H9 (cell line): ENCODE data around the gene MAST1. TPM values are rescaled to one million over a fixed set of nuclear protein-coding genes. Genes with fewer than 3 reads are reported as not detected.

ENCODE experiments used
- DNase-seq: peaks from one replicate; pipeline ENCODE4 v3.0.0-alpha.2; 2017
- H2AFZ ChIP-seq: one replicate; pipeline ENCODE4 v1.6.1; 2013; ENCODE audit warnings: mild to moderate bottlenecking, low read length, control low read depth, moderate library complexity
- H2AK5ac ChIP-seq: 2 replicates; pipeline ENCODE4 v1.6.1; 2013; ENCODE audit warnings: low read length, control low read depth, mixed read lengths; ENCODE audit not compliant: insufficient read length
- H2BK120ac ChIP-seq: one replicate; pipeline ENCODE4 v1.6.1; 2013; ENCODE audit warnings: low read depth, mild to moderate bottlenecking, low read length, control low read depth, inconsistent platforms; ENCODE audit not compliant: poor library complexity, severe bottlenecking
- H2BK12ac ChIP-seq: 2 replicates; pipeline ENCODE4 v1.6.1; 2013; ENCODE audit warnings: low read length, control low read depth, mixed read lengths, low read depth; ENCODE audit not compliant: insufficient read length
- H2BK15ac ChIP-seq: 2 replicates; pipeline ENCODE4 v1.6.1; 2013; ENCODE audit warnings: low read depth, low read length, control low read depth
- H2BK20ac ChIP-seq: one replicate; pipeline ENCODE4 v1.6.1; 2013; ENCODE audit warnings: low read depth, mild to moderate bottlenecking, low read length, control low read depth, inconsistent platforms; ENCODE audit not compliant: poor library complexity, severe bottlenecking
- H2BK5ac ChIP-seq: 2 replicates; pipeline ENCODE4 v1.6.1; 2013; ENCODE audit warnings: low read length, control low read depth, mixed read lengths; ENCODE audit not compliant: insufficient read length
- H3K14ac ChIP-seq: 2 replicates; pipeline ENCODE4 v1.6.1; 2013; ENCODE audit warnings: low read length, control low read depth; ENCODE audit not compliant: insufficient read depth
- H3K18ac ChIP-seq: 2 replicates; pipeline ENCODE4 v1.6.1; 2013; ENCODE audit warnings: low read depth, mild to moderate bottlenecking, mixed read lengths, low read length, control low read depth; ENCODE audit not compliant: insufficient read length
- H3K23ac ChIP-seq: 2 replicates; pipeline ENCODE4 v1.6.1; 2013; ENCODE audit warnings: low read length, control low read depth, mixed read lengths, low read depth; ENCODE audit not compliant: insufficient read length
- H3K23me2 ChIP-seq: 2 replicates; pipeline ENCODE4 v1.6.1; 2013; ENCODE audit warnings: low read depth, mild to moderate bottlenecking, mixed read lengths, low read length, control low read depth; ENCODE audit not compliant: insufficient read length, poor library complexity, severe bottlenecking
- H3K27ac ChIP-seq: 2 replicates; pipeline ENCODE4 v1.5.1; 2013; ENCODE audit warnings: low read length, control low read depth, mixed read lengths, low read depth; ENCODE audit not compliant: insufficient read length
- H3K27me3 ChIP-seq: 2 replicates; pipeline ENCODE4 v1.6.1; 2013; ENCODE audit warnings: low read length, control low read depth, inconsistent platforms; ENCODE audit not compliant: insufficient read depth
- H3K4ac ChIP-seq: 2 replicates; pipeline ENCODE4 v1.6.1; 2013; ENCODE audit warnings: low read depth, mild to moderate bottlenecking, control low read depth, inconsistent platforms, low read length, moderate library complexity
- H3K4me1 ChIP-seq: 2 replicates; pipeline ENCODE4 v1.6.1; 2013; ENCODE audit warnings: low read length, control low read depth, inconsistent platforms; ENCODE audit not compliant: insufficient read depth
- H3K4me2 ChIP-seq: 2 replicates; pipeline ENCODE4 v1.6.1; 2013; ENCODE audit warnings: low read length, control low read depth, mixed read lengths; ENCODE audit not compliant: insufficient read length, insufficient read depth
- H3K56ac ChIP-seq: 2 replicates; pipeline ENCODE4 v1.6.1; 2013; ENCODE audit warnings: low read depth, mild to moderate bottlenecking, mixed read lengths, low read length, control low read depth; ENCODE audit not compliant: insufficient read length
- H3K79me1 ChIP-seq: 2 replicates; pipeline ENCODE4 v1.6.1; 2013; ENCODE audit warnings: low read depth, mild to moderate bottlenecking, moderate library complexity, low read length, control low read depth, inconsistent platforms; ENCODE audit not compliant: insufficient read depth, poor library complexity, severe bottlenecking
- H3K79me2 ChIP-seq: 2 replicates; pipeline ENCODE4 v1.6.1; 2013; ENCODE audit warnings: low read length, control low read depth, inconsistent platforms; ENCODE audit not compliant: insufficient read depth
- H3K9ac ChIP-seq: 2 replicates; pipeline ENCODE4 v1.6.1; 2013; ENCODE audit warnings: low read length, control low read depth, mixed read lengths; ENCODE audit not compliant: insufficient read length; ENCODE audit errors: extremely low read depth
- H3K9me3 ChIP-seq: one replicate; pipeline ENCODE4 v1.6.1; 2013; ENCODE audit warnings: low read depth, low read length, inconsistent platforms; ENCODE audit not compliant: control insufficient read depth
- H3T11ph ChIP-seq: one replicate; pipeline ENCODE4 v1.6.1; 2013; ENCODE audit warnings: mild to moderate bottlenecking, low read length, control low read depth, inconsistent platforms
- H4K20me1 ChIP-seq: one replicate; pipeline ENCODE4 v1.6.1; 2013; ENCODE audit not compliant: control insufficient read depth, insufficient read length, insufficient read depth
- H4K5ac ChIP-seq: 2 replicates; pipeline ENCODE4 v1.6.1; 2013; ENCODE audit warnings: low read depth, mild to moderate bottlenecking, mixed read lengths, low read length, control low read depth; ENCODE audit not compliant: insufficient read length
- H4K8ac ChIP-seq: replicated peaks from 2 replicates; pipeline ENCODE4 v1.6.1; 2013; ENCODE audit warnings: low read length, control low read depth, mixed read lengths, low read depth; ENCODE audit not compliant: insufficient read length
- H4K91ac ChIP-seq: 2 replicates; pipeline ENCODE4 v1.6.1; 2013; ENCODE audit warnings: low read depth, mild to moderate bottlenecking, moderate library complexity, mixed read lengths, low read length, control low read depth; ENCODE audit not compliant: insufficient read length
- H3K27ac Mint-ChIP-seq, 3 experiments: 2 replicates in 2 of 3; 3 replicates in 1 of 3; pipeline ENCODE4 v1.8.0; 2020 to 2021; ENCODE audit warnings: mixed read lengths in 3 of 3, mild to moderate bottlenecking in 1 of 3, moderate library complexity in 1 of 3
- H3K27me3 Mint-ChIP-seq: 2 replicates; pipeline ENCODE4 v1.8.0; 2021; ENCODE audit warnings: low read depth, mild to moderate bottlenecking, moderate library complexity, mixed read lengths
- H3K36me3 Mint-ChIP-seq, 3 experiments: 2 replicates in 2 of 3; 3 replicates in 1 of 3; pipeline ENCODE4 v1.8.0; 2020 to 2021; ENCODE audit warnings: low read depth in 3 of 3, mixed read lengths in 3 of 3; ENCODE audit not compliant: insufficient read depth in 1 of 3
- H3K4me1 Mint-ChIP-seq, 2 experiments: 2 replicates each; pipeline ENCODE4 v1.8.0; 2020; ENCODE audit warnings: mixed read lengths in 2 of 2
- H3K4me3 Mint-ChIP-seq, 2 experiments: 2 replicates in 1 of 2; 3 replicates in 1 of 2; pipeline ENCODE4 v1.8.0; 2020 to 2021; ENCODE audit warnings: mild to moderate bottlenecking in 2 of 2, mixed read lengths in 2 of 2, moderate library complexity in 1 of 2
- H3K9me3 Mint-ChIP-seq, 2 experiments: 2 replicates in 1 of 2; 3 replicates in 1 of 2; pipeline ENCODE4 v1.8.0; 2020; ENCODE audit warnings: mild to moderate bottlenecking in 2 of 2, mixed read lengths in 2 of 2, moderate library complexity in 1 of 2
- WGBS: extraction: QIAGEN DNeasy Blood & Tissue Kit; methylation state at CpG from one replicate; pipeline ENCODE4 v1.1.7; 2013; ENCODE audit warnings: missing lambda C conversion rate, low lambda C conversion rate, mixed read lengths; ENCODE audit not compliant: insufficient read length; ENCODE audit errors: extremely low coverage; 5-methylcytosine and 5-hydroxymethylcytosine counted together
- total RNA-seq: library from RNA; stranded (reverse); gene quantifications from 2 replicates; pipeline ENCODE4 v1.2.1, GENCODE V29; 2021
- TF ChIP-seq, protein P1 (sequence below): fragments of 200-600 bp; sonication (generic); conservative IDR thresholded peaks from 3 replicates; pipeline ENCODE4 v1.8.0; 2021; ENCODE audit warnings: antibody characterized with exemption, mild to moderate bottlenecking

MAST1 gene
- total RNA-seq, 1 experiment from 2014 or later: 15.1 TPM

DNA sequence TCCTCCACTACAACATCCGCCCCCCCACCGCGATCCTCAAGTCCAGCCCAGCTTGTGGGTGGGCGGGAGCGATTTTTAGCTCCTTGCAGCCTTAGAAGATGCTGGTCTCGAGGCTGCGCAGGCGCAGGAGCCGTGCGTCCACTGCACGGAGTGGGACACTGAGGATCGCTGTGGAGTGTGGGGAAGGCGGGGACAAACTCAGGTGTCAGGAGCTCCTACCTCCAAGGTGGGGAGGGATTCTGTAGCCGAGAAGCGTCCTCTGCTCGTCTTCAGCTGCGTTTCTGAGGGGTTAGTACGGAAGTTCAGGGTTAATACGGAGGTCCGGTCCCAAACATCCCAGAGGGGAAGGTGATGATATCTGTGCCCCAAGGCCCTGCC is 3.8 kb upstream of the MAST1 start, which contains the start of gene RTBDN:
RTBDN (minus strand) TSS at position 14 of the 378 bp plus-strand sequence. CDS start 4,600 bp downstream, outside the sequence.
- H2BK120ac ChIP-seq: no peak within 1 kb of the TSS
- Mint-ChIP-seq H3K4me1 (peaks cover 32 to 40% of the 10 kb centered on the region in 2 experiments), H3K9me3 (no peaks in the 10 kb centered on the region; a peak in 1 of 5 replicates), H3K36me3 (no peaks in the 10 kb centered on the region; a peak in 1 of 7 replicates), H3K27ac (no peak within 1 kb of the TSS), H3K27me3 (peaks cover 46% of the 10 kb centered on the region), H3K4me3 (peak within 1 kb of the TSS; percentile 68 to 90)
- H3K27me3 ChIP-seq: peaks cover 3% of the 10 kb centered on the region; the same call in 1 of the 2 replicates
- no peak within 1 kb of the TSS for H3K23ac ChIP-seq
- peak within 1 kb of the TSS; percentile 76 for H3K4me2 ChIP-seq
- no peak within 1 kb of the TSS for H3K56ac ChIP-seq
- no peak within 1 kb of the TSS for H3K4ac ChIP-seq
- no peak within 1 kb of the TSS for H3K27ac ChIP-seq
- H3K23me2 ChIP-seq: peaks cover 10% of the 10 kb centered on the region
- H3K79me2 ChIP-seq: no peaks in the 10 kb centered on the region
- no peak within 1 kb of the TSS for H4K8ac ChIP-seq
- no peaks in the 10 kb centered on the region for H3K79me1 ChIP-seq
- no peak within 1 kb of the TSS for H4K5ac ChIP-seq
- no peak within 1 kb of the TSS for H3K18ac ChIP-seq
- no peak within 1 kb of the TSS for H3T11ph ChIP-seq
- H2BK15ac ChIP-seq: no peak within 1 kb of the TSS
- peak; percentile 46 for DNase-seq
- no peak within 1 kb of the TSS; the same call in 1 of the 2 replicates for H3K14ac ChIP-seq
- WGBS: no CpG with 5 or more reads among the region's 20 CpGs
- H2BK20ac ChIP-seq: no peak within 1 kb of the TSS
- no peak within 1 kb of the TSS for H4K91ac ChIP-seq
- TF ChIP-seq, protein P1, sequence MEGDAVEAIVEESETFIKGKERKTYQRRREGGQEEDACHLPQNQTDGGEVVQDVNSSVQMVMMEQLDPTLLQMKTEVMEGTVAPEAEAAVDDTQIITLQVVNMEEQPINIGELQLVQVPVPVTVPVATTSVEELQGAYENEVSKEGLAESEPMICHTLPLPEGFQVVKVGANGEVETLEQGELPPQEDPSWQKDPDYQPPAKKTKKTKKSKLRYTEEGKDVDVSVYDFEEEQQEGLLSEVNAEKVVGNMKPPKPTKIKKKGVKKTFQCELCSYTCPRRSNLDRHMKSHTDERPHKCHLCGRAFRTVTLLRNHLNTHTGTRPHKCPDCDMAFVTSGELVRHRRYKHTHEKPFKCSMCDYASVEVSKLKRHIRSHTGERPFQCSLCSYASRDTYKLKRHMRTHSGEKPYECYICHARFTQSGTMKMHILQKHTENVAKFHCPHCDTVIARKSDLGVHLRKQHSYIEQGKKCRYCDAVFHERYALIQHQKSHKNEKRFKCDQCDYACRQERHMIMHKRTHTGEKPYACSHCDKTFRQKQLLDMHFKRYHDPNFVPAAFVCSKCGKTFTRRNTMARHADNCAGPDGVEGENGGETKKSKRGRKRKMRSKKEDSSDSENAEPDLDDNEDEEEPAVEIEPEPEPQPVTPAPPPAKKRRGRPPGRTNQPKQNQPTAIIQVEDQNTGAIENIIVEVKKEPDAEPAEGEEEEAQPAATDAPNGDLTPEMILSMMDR: no peak
- H2AK5ac ChIP-seq: no peak within 1 kb of the TSS
- H3K4me1 ChIP-seq: no peaks in the 10 kb centered on the region; the same call in 1 of the 2 replicates
- H3K9me3 ChIP-seq: no peaks in the 10 kb centered on the region
- H2BK5ac ChIP-seq: no peak within 1 kb of the TSS
- H4K20me1 ChIP-seq: no peaks in the 10 kb centered on the region
- no peak within 1 kb of the TSS for H2AFZ ChIP-seq
- no peak within 1 kb of the TSS for H3K9ac ChIP-seq
- H2BK12ac ChIP-seq: no peak within 1 kb of the TSS
